GM21447 (cell line): ENCODE data around the gene MPND.

ENCODE experiments used
- ATAC-seq: cut with Tn5 transposase; IDR thresholded peaks from one replicate; pipeline ENCODE4 v1.9.1; 2021; ENCODE audit not compliant: unreplicated experiment

The MPND gene

GRCh38 chr19:4376028-4376670 is 32.8 kb downstream of the MPND start:
- ATAC-seq = no peak

- no peak for ATAC-seq
Observed at GRCh38 chr19:4376671-4376990, 33.3 kb downstream of the MPND start.

- ATAC-seq = no peak
Observed at GRCh38 chr19:4376991-4377781, 33.8 kb downstream of the MPND start.

GRCh38 chr19:4378886-4379285 is 35.5 kb downstream of the MPND start:
- no peak for ATAC-seq

GRCh38 chr19:4379383-4380253 is 36.3 kb downstream of the MPND start:
- ATAC-seq = no peak

- ATAC-seq = no peak
Observed at GRCh38 chr19:4380254-4380727, 36.9 kb downstream of the MPND start.

GRCh38 chr19:4385291-4386040 is 42.1 kb downstream of the MPND start:
- ATAC-seq = no peak

- no peak for ATAC-seq
Observed at GRCh38 chr19:4386041-4386782, 42.9 kb downstream of the MPND start.

- ATAC-seq = no peak
Observed at GRCh38 chr19:4388337-4389063, 45.1 kb downstream of the MPND start.

- ATAC-seq = no peak
Observed at GRCh38 chr19:4389064-4389375, 45.7 kb downstream of the MPND start.

- no peak for ATAC-seq
Observed at GRCh38 chr19:4389511-4390016, 46.2 kb downstream of the MPND start.

- no peak for ATAC-seq
Observed at GRCh38 chr19:4390017-4390566, 46.7 kb downstream of the MPND start.

- no peak for ATAC-seq
Observed at GRCh38 chr19:4390567-4391305, 47.4 kb downstream of the MPND start.

- ATAC-seq = no peak
Observed at GRCh38 chr19:4391306-4391693, 47.9 kb downstream of the MPND start.

GRCh38 chr19:4391701-4392483 is 48.5 kb downstream of the MPND start:
- ATAC-seq = no peak

GRCh38 chr19:4393947-4394590 is 50.7 kb downstream of the MPND start:
- no peak for ATAC-seq
